Loucy (cell line): Measurements from ENCODE around the gene FIGN.

Experiments used
- CTCF ChIP-seq: fragments of 200-600 bp; sonication (generic); conservative IDR thresholded peaks from 2 replicates; pipeline ENCODE4 v1.5.1; 2014; ENCODE audit warnings: mild to moderate bottlenecking, antibody characterized with exemption, low read length
- EZH2phosphoT487 ChIP-seq: fragments of 200-600 bp; IDR thresholded peaks from 2 replicates; pipeline ENCODE4 v1.6.1; 2018; ENCODE audit warnings: antibody characterized with exemption, mild to moderate bottlenecking, moderate library complexity, borderline replicate concordance

- TF ChIP-seq CTCF = no peak
- TF ChIP-seq EZH2phosphoT487 = no peak
These were observed 2.4 kb downstream of the FIGN start for GRCh38 chr2:163733301-163733938.
